Fibroblast of skin of left biceps (primary cell): ENCODE data around the gene LRRC28.

Source experiments
- DNase-seq, 2 experiments: peaks; one replicate each; pipeline ENCODE4 v3.0.0-alpha.2; 2013; ENCODE audit warnings: low read depth in 2 of 2

LRRC28 gene

GRCh38 chr15:99305761-99306505 is 54.7 kb downstream of the LRRC28 start:
- peak; percentile 21 to 39 for DNase-seq

- no peak for DNase-seq
Measured at GRCh38 chr15:99306694-99307338, 55.5 kb downstream of the LRRC28 start.

GRCh38 chr15:99307735-99308134 is 56.5 kb downstream of the LRRC28 start:
- DNase-seq = no peak

- DNase-seq = no peak
Measured at GRCh38 chr15:99310745-99311144, 59.5 kb downstream of the LRRC28 start.

GRCh38 chr15:99312228-99312627 is 60.9 kb downstream of the LRRC28 start:
- no peak for DNase-seq

- no peak for DNase-seq
Measured at GRCh38 chr15:99312794-99313193, 61.5 kb downstream of the LRRC28 start.

GRCh38 chr15:99315636-99316035 is 64.4 kb downstream of the LRRC28 start:
- DNase-seq = no peak

- DNase-seq = no peak
Measured at GRCh38 chr15:99320374-99321215, 69.3 kb downstream of the LRRC28 start.

GRCh38 chr15:99321468-99321867 is 70.2 kb downstream of the LRRC28 start:
- DNase-seq = no peak

GRCh38 chr15:99322643-99323405 is 71.5 kb downstream of the LRRC28 start:
- no peak for DNase-seq

- DNase-seq = peak in 1 of 2 experiments; percentile 4
Measured at GRCh38 chr15:99324082-99324620, 72.9 kb downstream of the LRRC28 start.

- DNase-seq = no peak
Measured at GRCh38 chr15:99324700-99325099, 73.4 kb downstream of the LRRC28 start.

- DNase-seq = no peak
Measured at GRCh38 chr15:99326235-99326634, 75.0 kb downstream of the LRRC28 start.

GRCh38 chr15:99328106-99329072 is 77.1 kb downstream of the LRRC28 start:
- DNase-seq = no peak

- DNase-seq = no peak
Measured at GRCh38 chr15:99331381-99331780, 80.1 kb downstream of the LRRC28 start.

- DNase-seq = no peak
Measured at GRCh38 chr15:99333413-99333812, 82.1 kb downstream of the LRRC28 start.

- DNase-seq = no peak
Measured at GRCh38 chr15:99333981-99334380, 82.7 kb downstream of the LRRC28 start.

GRCh38 chr15:99335508-99335907 is 84.2 kb downstream of the LRRC28 start:
- DNase-seq = no peak

- DNase-seq = no peak
Measured at GRCh38 chr15:99336794-99337193, 85.5 kb downstream of the LRRC28 start.

GRCh38 chr15:99340347-99340746 is 89.1 kb downstream of the LRRC28 start:
- no peak for DNase-seq
